Measurements from ENCODE around the gene CYSRT1.

- TF ChIP-seq CTCF (IDR thresholded peaks at IDR 0.05) (no peak), EP300 (IDR thresholded peaks at IDR 0.05) (no peak), POLR2A (IDR thresholded peaks at IDR 0.05) (no peak), POLR2AphosphoS5 (IDR thresholded peaks at IDR 0.05) (no peak)
Observed at GRCh38 chr9:137232510-137232909, 7.5 kb downstream of the CYSRT1 start.
